Mammary epithelial cell (primary cell): Measurements from ENCODE around the gene SRP54.

Experiments used
- CTCF ChIP-seq, 2 donors: IDR thresholded peaks in 1 of 2; conservative IDR thresholded peaks in 1 of 2; 2 replicates each; pipeline ENCODE4 v1.5.1; 2011 to 2012; ENCODE audit warnings: inconsistent platforms in 2 of 2, low read length in 2 of 2, mild to moderate bottlenecking in 2 of 2, control low read depth in 1 of 2, low read depth in 1 of 2; ENCODE audit not compliant: insufficient read depth in 1 of 2; ENCODE audit errors: extremely low read depth in 1 of 2
- EZH2 ChIP-seq: IDR thresholded peaks from 2 replicates; pipeline ENCODE4 v1.6.1; 2012; ENCODE audit warnings: low read length, inconsistent platforms, borderline replicate concordance

GRCh38 chr14:34999500-34999899 lies 16.7 kb downstream of the SRP54 start:
- no peak for TF ChIP-seq CTCF (conservative IDR thresholded peaks at IDR 0.05 in 1 of 2, IDR thresholded peaks at IDR 0.05 in 1 of 2; ENCODE audit: extremely low read depth in 1 of 2, insufficient read depth in 1 of 2, low read depth in 1 of 2, low read length in 2 of 2)
- TF ChIP-seq EZH2, result no peak
